Measurements from ENCODE around the gene DNAJC21. TPM values are rescaled to one million over a fixed set of nuclear protein-coding genes. Genes with fewer than 3 reads are reported as not detected.

The DNAJC21 gene
- total and polyA plus RNA-seq, 2 experiments from 2014 or later, result 37.8 to 49.4 TPM

- H3K4me1 ChIP-seq (ENCODE audit: low read depth), result no peaks in the 10 kb centered on the region
- no peak overlapping the region for H3K27ac ChIP-seq
- TF ChIP-seq, protein P1, sequence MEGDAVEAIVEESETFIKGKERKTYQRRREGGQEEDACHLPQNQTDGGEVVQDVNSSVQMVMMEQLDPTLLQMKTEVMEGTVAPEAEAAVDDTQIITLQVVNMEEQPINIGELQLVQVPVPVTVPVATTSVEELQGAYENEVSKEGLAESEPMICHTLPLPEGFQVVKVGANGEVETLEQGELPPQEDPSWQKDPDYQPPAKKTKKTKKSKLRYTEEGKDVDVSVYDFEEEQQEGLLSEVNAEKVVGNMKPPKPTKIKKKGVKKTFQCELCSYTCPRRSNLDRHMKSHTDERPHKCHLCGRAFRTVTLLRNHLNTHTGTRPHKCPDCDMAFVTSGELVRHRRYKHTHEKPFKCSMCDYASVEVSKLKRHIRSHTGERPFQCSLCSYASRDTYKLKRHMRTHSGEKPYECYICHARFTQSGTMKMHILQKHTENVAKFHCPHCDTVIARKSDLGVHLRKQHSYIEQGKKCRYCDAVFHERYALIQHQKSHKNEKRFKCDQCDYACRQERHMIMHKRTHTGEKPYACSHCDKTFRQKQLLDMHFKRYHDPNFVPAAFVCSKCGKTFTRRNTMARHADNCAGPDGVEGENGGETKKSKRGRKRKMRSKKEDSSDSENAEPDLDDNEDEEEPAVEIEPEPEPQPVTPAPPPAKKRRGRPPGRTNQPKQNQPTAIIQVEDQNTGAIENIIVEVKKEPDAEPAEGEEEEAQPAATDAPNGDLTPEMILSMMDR (IDR thresholded peaks at IDR 0.05; ENCODE audit: low read depth, low read length), result peak; percentile 94
- peaks cover 7% of the 10 kb centered on the region for H3K27me3 ChIP-seq
- peak; percentile 66 to 68 for DNase-seq (ENCODE audit: low read depth in 1 of 2, low spot score in 1 of 2)
- H3K36me3 ChIP-seq, result no peaks in the 10 kb centered on the region
- no peaks in the 10 kb centered on the region for H3K9me3 ChIP-seq (ENCODE audit: low read depth)
- no peak overlapping the region for H3K4me3 ChIP-seq
Observed at GRCh38 chr5:35003018-35003957, 73.9 kb downstream of the DNAJC21 start.

GRCh38 chr5:35004200-35004599 lies 74.8 kb downstream of the DNAJC21 start:
- no peaks in the 10 kb centered on the region for H3K9me3 ChIP-seq (ENCODE audit: low read depth)
- H3K4me1 ChIP-seq (ENCODE audit: low read depth), result no peaks in the 10 kb centered on the region
- no peak overlapping the region for H3K27ac ChIP-seq
- H3K36me3 ChIP-seq, result no peaks in the 10 kb centered on the region
- H3K27me3 ChIP-seq, result peaks cover 7% of the 10 kb centered on the region
- no peak overlapping the region for H3K4me3 ChIP-seq
- TF ChIP-seq, protein P1 (IDR thresholded peaks at IDR 0.05; ENCODE audit: low read depth, low read length), result no peak
- DNase-seq (ENCODE audit: low read depth in 1 of 2, low spot score in 1 of 2), result no peak

GRCh38 chr5:35004771-35005170 lies 75.4 kb downstream of the DNAJC21 start:
- Histone ChIP-seq H3K27me3 (peaks cover 7% of the 10 kb centered on the region), H3K9me3 (ENCODE audit: low read depth) (no peaks in the 10 kb centered on the region), H3K4me3 (no peak overlapping the region), H3K4me1 (ENCODE audit: low read depth) (no peaks in the 10 kb centered on the region), H3K27ac (no peak overlapping the region), H3K36me3 (no peaks in the 10 kb centered on the region)
- TF ChIP-seq, protein P1 (IDR thresholded peaks at IDR 0.05; ENCODE audit: low read depth, low read length), result no peak
- no peak for DNase-seq (ENCODE audit: low read depth in 1 of 2, low spot score in 1 of 2)

Other genes with a start within 250 kb of the DNAJC21 start
- gene TTC23L, start 90.4 kb upstream of the DNAJC21 start, total RNA-seq, result 0.98 and 1.6 TPM in 2 replicates
- gene TTC23L, start 90.4 kb upstream of the DNAJC21 start, polyA plus RNA-seq, result 1.2 and 2.8 TPM in 2 replicates
- gene RAD1, start 14.1 kb upstream of the DNAJC21 start, total RNA-seq, result 11.8 and 14.1 TPM in 2 replicates
- 35.1 and 38.6 TPM in 2 replicates for gene RAD1, start 14.1 kb upstream of the DNAJC21 start, polyA plus RNA-seq
- gene BRIX1, start 13.8 kb upstream of the DNAJC21 start, total RNA-seq, result 12.9 and 14.4 TPM in 2 replicates
- gene BRIX1, start 13.8 kb upstream of the DNAJC21 start, polyA plus RNA-seq, result 30.9 and 42.6 TPM in 2 replicates
- gene AGXT2, start 118.4 kb downstream of the DNAJC21 start, total RNA-seq, result 0.07 TPM in 1 of 2 replicates, not detected in the other
- gene AGXT2, start 118.4 kb downstream of the DNAJC21 start, polyA plus RNA-seq, result not detected in 2 replicates